ENCODE results near the gene DOCK4. TPM values are rescaled to one million over a fixed set of nuclear protein-coding genes. Genes with fewer than 3 reads are reported as not detected.

The DOCK4 gene
- total RNA-seq, 1 donor from 2014 or later: 43.0 TPM

DNA sequence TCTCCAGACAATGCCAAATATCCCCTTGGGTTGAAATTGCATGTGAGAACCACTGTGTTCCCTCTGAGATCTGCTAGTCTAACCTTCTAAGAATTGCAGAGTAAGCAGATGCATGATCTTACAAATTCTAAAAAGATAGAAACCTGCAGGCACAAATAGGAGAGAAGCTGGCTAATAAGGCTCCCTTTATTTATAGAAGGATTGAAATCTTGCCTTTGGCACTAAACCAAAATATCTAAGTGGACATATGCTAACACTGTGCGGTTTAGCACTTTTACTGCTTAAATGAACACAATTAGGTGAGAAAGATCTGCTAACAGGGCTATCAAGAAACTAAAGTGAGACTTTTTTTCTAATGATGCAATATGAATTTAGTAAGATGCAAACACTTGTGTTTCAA is 225.5 kb downstream of the DOCK4 start:
- TF ChIP-seq CTCF (IDR thresholded peaks at IDR 0.05): no peak
- Mint-ChIP-seq H3K27me3 (ENCODE audit: low read depth) (no peaks in the 10 kb centered on the region), H3K36me3 (ENCODE audit: low read depth) (peaks cover 22% of the 10 kb centered on the region), H3K27ac (ENCODE audit: unreplicated experiment) (peak overlapping the region; percentile 45), H3K4me3 (ENCODE audit: unreplicated experiment) (no peak overlapping the region), H3K9me3 (ENCODE audit: low read depth) (no peaks in the 10 kb centered on the region), H3K4me1 (ENCODE audit: low read depth) (peaks cover 57% of the 10 kb centered on the region)
- DNase-seq (ENCODE audit: low spot score): no peak

DNA sequence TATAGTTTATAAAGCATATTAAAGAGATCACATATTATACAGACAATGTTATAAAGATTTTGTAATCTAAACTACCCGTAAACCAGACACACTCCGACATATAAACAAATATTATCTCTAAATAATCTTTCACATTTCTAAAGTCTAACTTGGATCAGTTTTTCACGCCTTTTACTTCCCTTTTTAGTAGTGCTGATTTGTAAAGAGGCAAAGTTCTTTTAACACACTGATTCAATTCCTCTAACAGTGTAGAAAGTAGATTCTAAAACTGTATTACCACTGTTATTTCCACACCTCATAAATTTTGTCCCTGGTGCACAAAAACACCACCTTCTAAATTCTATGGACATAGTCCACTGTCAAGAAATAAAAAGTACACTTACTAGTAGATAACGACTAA is 230.9 kb downstream of the DOCK4 start:
- DNase-seq (ENCODE audit: low spot score): no peak
- TF ChIP-seq CTCF (IDR thresholded peaks at IDR 0.05): no peak
- peaks cover 15% of the 10 kb centered on the region for H3K36me3 Mint-ChIP-seq (ENCODE audit: low read depth)
- no peaks in the 10 kb centered on the region for H3K9me3 Mint-ChIP-seq (ENCODE audit: low read depth)
- no peak overlapping the region for H3K4me3 Mint-ChIP-seq (ENCODE audit: unreplicated experiment)
- no peaks in the 10 kb centered on the region for H3K27me3 Mint-ChIP-seq (ENCODE audit: low read depth)
- peaks cover 22% of the 10 kb centered on the region for H3K4me1 Mint-ChIP-seq (ENCODE audit: low read depth)
- H3K27ac Mint-ChIP-seq (ENCODE audit: unreplicated experiment): no peak overlapping the region

GRCh38 chr7:111960984-111961383 is 245.2 kb downstream of the DOCK4 start:
- Mint-ChIP-seq H3K4me1 (ENCODE audit: low read depth) (peaks cover 63% of the 10 kb centered on the region), H3K27ac (ENCODE audit: unreplicated experiment) (peak overlapping the region; percentile 72), H3K9me3 (ENCODE audit: low read depth) (peaks cover 6% of the 10 kb centered on the region), H3K4me3 (ENCODE audit: unreplicated experiment) (no peak overlapping the region), H3K36me3 (ENCODE audit: low read depth) (peaks cover 6% of the 10 kb centered on the region), H3K27me3 (ENCODE audit: low read depth) (no peaks in the 10 kb centered on the region)
- no peak for DNase-seq (ENCODE audit: low spot score)
- TF ChIP-seq CTCF (IDR thresholded peaks at IDR 0.05): no peak

GRCh38 chr7:111958896-111959295 is 247.3 kb downstream of the DOCK4 start:
- H3K27ac Mint-ChIP-seq (ENCODE audit: unreplicated experiment): peak overlapping the region; percentile 84
- TF ChIP-seq CTCF (IDR thresholded peaks at IDR 0.05): no peak
- H3K4me3 Mint-ChIP-seq (ENCODE audit: unreplicated experiment): no peak overlapping the region
- H3K36me3 Mint-ChIP-seq (ENCODE audit: low read depth): peaks cover 6% of the 10 kb centered on the region
- no peak for DNase-seq (ENCODE audit: low spot score)
- H3K4me1 Mint-ChIP-seq (ENCODE audit: low read depth): peaks cover 83% of the 10 kb centered on the region
- H3K9me3 Mint-ChIP-seq (ENCODE audit: low read depth): peaks cover 6% of the 10 kb centered on the region
- no peaks in the 10 kb centered on the region for H3K27me3 Mint-ChIP-seq (ENCODE audit: low read depth)

GRCh38 chr7:111958431-111958830 is 247.8 kb downstream of the DOCK4 start:
- TF ChIP-seq CTCF (IDR thresholded peaks at IDR 0.05): no peak
- Mint-ChIP-seq H3K4me3 (ENCODE audit: unreplicated experiment) (no peak overlapping the region), H3K27me3 (ENCODE audit: low read depth) (no peaks in the 10 kb centered on the region), H3K9me3 (ENCODE audit: low read depth) (peaks cover 6% of the 10 kb centered on the region), H3K4me1 (ENCODE audit: low read depth) (peaks cover 87% of the 10 kb centered on the region), H3K27ac (ENCODE audit: unreplicated experiment) (peak overlapping the region; percentile 84), H3K36me3 (ENCODE audit: low read depth) (peaks cover 6% of the 10 kb centered on the region)
- DNase-seq (ENCODE audit: low spot score): no peak
